ENCODE results near the gene PUSL1.

Gene PUSL1

GRCh38 chr1:1279028-1279427 lies 29.4 kb upstream of the PUSL1 start:
- DNase-seq (ENCODE audit: low read depth), result no peak

GRCh38 chr1:1280782-1281481 lies 27.5 kb upstream of the PUSL1 start:
- no peak for DNase-seq (ENCODE audit: low read depth)

GRCh38 chr1:1281533-1282321 lies 26.7 kb upstream of the PUSL1 start:
- no peak for DNase-seq (ENCODE audit: low read depth)

GRCh38 chr1:1282998-1283397 lies 25.4 kb upstream of the PUSL1 start:
- no peak for DNase-seq (ENCODE audit: low read depth)

GRCh38 chr1:1283821-1284220 lies 24.6 kb upstream of the PUSL1 start:
- DNase-seq (ENCODE audit: low read depth), result no peak

GRCh38 chr1:1284221-1285101 lies 23.9 kb upstream of the PUSL1 start:
- no peak for DNase-seq (ENCODE audit: low read depth)

GRCh38 chr1:1285102-1285571 lies 23.3 kb upstream of the PUSL1 start:
- DNase-seq (ENCODE audit: low read depth), result no peak

GRCh38 chr1:1285611-1286311 lies 22.6 kb upstream of the PUSL1 start:
- no peak for DNase-seq (ENCODE audit: low read depth)

- DNase-seq (ENCODE audit: low read depth), result no peak
Observed at GRCh38 chr1:1286313-1287261, 21.8 kb upstream of the PUSL1 start.

- no peak for DNase-seq (ENCODE audit: low read depth)
Observed at GRCh38 chr1:1287288-1288110, 20.9 kb upstream of the PUSL1 start.

- DNase-seq (ENCODE audit: low read depth), result no peak
Observed at GRCh38 chr1:1290238-1290731, 18.1 kb upstream of the PUSL1 start.

- no peak for DNase-seq (ENCODE audit: low read depth)
Observed at GRCh38 chr1:1291023-1291528, 17.3 kb upstream of the PUSL1 start.

- DNase-seq (ENCODE audit: low read depth), result peak; percentile 35
Observed at GRCh38 chr1:1291548-1292441, 16.6 kb upstream of the PUSL1 start.

GRCh38 chr1:1292442-1292779 lies 16.0 kb upstream of the PUSL1 start:
- no peak for DNase-seq (ENCODE audit: low read depth)

- no peak for DNase-seq (ENCODE audit: low read depth)
Observed at GRCh38 chr1:1292851-1293250, 15.5 kb upstream of the PUSL1 start.

- no peak for DNase-seq (ENCODE audit: low read depth)
Observed at GRCh38 chr1:1293263-1294249, 14.8 kb upstream of the PUSL1 start.

GRCh38 chr1:1294250-1294890 lies 14.0 kb upstream of the PUSL1 start:
- no peak for DNase-seq (ENCODE audit: low read depth)
